Stimulated activated CD8-positive, alpha-beta memory T cell treated with anti-CD3 and anti-CD28 coated beads, Interleukin-12 subunit alpha, Interleukin-12 subunit beta, amount 100 ng/mL, for 24 hours (primary cell): Measurements from ENCODE around the gene ETV6.
"Not testable (repeated sequence)": the region's sequence is repeated elsewhere in the genome, so short reads cannot be mapped to it uniquely, and the experiment has no call there.

Experiments used
- DNase-seq: peaks from one replicate; pipeline ENCODE4 v3.0.0-alpha.2; 2020; ENCODE audit errors: extremely low read depth

The ETV6 gene

GRCh38 chr12:11884706-11885105 is 235.2 kb downstream of the ETV6 start:
- no peak for DNase-seq

DNA sequence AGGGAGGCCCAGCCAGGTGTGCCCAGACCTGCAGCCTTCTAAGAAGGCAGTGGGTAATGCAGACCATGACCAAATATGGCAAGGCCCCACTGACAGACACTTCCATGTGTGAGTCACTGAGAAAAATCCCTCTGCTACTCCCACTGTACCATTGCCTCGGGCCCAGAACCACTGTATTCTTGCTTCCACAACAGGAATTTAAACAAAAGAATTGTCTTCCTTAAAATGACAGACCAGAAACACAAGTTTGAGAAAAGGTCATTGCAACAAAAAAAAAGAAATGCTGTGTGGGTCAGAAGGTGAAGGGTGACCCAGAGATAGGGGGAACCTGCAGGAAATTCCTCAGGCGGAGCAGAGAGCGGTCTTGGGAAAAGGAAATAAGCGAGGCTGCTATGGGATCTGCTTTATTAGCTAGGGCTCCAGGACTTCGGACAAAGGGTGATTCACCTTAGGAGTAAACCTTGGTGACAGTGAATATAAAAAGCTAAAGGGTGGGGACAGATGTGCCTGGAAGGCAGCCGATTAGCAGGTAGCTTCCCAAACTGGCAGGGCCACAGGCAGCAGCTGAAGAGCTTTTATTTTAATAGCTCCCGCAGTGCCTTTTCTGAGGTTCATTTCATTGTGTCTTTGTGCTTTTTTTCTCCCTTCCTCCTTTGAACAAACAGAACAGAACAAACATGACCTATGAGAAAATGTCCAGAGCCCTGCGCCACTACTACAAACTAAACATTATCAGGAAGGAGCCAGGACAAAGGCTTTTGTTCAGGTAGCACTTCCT is 236.0 kb downstream of the ETV6 start:
- no peak for DNase-seq

- DNase-seq, result no peak
Measured at GRCh38 chr12:11886339-11886738, 236.9 kb downstream of the ETV6 start.

DNA sequence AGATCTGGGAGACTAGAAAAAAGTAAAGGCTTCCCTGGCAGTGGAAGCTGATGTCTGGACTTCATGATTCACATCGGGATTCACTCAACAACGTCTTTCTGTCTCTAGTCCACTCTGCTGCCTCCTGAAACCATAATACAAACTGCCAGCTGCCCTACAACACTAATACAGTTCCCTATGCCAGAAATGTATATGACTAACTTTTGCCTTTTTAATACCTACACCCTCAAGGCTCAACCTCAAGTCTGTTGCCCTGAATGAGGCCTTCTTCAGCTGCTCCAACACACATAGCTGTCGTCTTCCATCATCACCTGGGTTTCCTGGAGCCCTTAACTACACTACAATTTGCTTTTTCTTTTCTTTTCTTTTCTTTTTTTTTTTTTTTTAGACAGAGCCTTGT is 238.6 kb downstream of the ETV6 start:
- DNase-seq, result no peak

DNA sequence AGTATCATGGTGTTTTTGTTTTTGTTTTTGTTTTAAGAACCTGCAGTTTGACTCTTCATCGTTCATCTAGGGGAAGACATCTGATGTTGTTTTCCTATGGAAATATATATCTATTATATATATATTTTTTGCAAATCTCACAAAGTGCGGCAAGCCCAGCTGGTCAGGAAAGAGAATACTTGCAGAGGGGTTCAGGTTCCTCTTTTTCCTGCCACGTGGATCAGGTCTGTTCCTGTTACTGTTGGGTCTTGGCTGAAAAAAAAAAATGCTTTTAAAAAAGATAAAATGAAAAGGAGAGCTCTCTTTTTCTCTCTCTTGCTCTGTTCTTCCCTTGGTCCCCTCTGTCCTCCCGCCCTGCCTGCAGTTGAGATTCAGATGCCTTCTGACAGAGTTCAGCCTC is 241.9 kb downstream of the ETV6 start:
- DNase-seq, result no peak

GRCh38 chr12:11891754-11892386 is 242.4 kb downstream of the ETV6 start:
- DNase-seq, result no peak

DNA sequence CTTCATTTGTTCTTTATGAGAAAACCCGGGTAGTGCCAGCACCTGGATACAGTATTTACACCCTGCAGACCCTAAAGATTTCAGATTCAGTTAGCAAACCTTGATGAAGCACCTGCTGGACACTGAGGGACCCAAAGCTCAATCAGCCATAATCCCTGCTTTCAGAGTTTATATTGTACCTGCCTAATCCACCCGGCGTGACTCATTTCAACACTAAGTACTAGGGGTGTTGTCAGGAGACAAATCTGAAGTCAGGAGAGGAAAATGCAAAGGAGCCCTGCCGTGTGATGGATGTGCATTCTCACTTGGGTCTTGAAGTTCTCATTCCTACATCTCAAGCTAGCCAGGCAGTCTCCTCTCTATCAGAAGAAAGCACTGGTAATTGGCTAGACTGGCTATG is 244.5 kb downstream of the ETV6 start:
- no peak for DNase-seq

GRCh38 chr12:11894890-11895289 is 245.4 kb downstream of the ETV6 start:
- DNase-seq, result no peak

DNA sequence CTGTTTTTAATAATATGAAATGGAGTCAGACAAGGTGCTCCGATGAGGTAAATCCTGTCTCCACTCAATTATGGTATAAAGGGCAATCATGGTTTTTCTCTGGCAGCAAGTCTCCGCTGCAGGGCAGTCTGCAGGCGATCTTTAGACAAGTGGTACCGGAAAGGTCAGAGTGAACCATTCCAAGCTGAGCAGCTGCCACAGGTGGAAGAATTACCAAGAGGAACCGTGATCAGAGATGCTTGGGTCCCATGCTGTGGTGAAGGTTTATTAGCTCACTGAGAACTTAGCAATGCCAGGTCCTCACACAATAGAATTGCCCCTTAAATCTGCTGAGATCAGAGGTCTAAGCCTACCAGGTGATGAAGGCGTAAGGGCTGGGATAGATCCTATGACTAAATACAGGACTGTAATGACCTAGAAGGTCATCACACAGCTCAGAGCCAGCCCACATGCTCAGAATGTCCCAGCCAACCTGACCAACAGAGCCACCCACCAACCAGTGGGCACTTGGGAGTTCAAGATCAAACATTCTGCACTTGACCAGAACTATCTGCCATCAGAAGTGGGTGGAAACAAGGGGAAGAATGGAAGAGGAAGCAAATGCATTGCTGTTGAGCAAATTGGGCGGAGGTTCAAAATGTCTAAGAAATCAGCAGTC is 246.1 kb downstream of the ETV6 start:
- DNase-seq, result no peak

GRCh38 chr12:11896417-11896929 is 247.0 kb downstream of the ETV6 start:
- DNase-seq, result no peak

DNA sequence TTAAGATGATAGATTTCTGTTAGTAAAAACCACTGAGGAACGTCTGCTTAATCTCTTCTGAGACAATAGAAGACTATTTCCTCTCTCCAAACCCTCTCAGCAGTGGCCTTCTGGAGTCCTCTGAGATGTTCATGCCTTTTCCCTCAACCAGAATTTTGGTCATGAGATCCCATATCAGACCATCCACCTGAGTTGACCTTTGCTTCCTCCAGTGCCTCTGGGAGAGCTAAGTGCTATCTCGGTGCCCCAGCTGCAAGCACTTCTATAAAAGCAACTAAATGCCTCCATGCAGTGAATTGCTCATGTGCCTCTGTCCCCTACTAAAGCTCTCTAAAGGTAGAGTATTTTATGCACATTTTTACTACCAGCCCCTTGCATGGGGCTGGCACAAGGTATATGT is 248.4 kb downstream of the ETV6 start:
- no peak for DNase-seq

DNA sequence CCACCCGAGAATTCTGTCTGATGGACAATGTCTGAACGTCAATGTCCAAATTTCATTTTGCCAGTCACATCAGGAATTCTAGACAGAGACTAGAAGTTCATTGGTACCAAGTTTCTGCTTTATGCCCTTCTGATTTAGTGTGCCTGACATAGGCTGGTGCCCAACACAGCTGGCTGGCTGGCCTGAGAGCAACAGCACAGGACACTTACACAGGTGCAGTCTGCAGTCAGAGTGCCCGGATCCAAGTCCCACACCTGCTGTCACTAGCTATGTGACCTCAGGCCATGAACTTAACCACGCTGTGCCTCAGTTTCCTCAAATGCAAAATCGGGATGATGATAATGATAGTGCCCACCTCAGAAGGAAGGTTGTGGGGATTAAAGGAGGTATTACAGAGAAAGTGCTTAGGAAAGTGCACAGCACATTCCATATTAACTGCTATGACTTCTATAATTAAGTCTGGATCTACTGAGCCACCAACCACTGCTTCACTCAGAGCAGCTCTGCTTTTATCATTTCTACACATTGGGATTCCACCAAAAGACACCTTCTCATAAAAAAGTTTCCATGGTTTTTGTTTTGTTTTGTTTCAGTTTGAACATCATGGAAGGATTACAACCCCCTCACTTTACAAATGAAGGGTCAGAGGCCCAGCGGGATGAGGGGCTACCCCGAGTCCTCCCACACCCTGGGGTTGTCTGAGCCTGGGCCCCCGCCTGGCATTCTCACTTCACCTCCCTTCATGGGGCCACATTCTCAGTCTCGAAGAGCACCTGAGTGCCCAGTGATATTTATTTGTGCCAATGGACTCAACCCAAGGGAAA is 252.4 kb downstream of the ETV6 start:
- peak; percentile 17 for DNase-seq

- DNase-seq, result no peak
Measured at GRCh38 chr12:11902525-11902875, 253.0 kb downstream of the ETV6 start.

DNA sequence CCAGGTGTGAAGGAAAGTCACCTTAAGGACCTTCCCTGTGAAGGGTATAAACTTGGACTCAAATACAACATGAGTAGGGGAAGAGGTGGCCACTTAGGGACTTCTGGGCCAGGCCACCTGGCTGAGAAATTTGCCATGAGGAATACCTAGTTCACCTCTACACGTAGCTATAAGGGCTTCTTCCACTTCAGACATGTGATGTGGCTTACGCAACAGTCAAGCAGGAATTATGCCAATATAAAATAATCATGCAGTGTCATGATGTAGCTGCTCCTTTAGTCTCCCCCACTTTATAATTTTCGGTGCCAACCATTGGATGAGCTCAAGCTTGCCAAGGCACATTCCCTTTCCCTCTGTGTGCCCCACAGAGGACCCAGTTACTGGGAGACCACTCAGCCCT is 254.7 kb downstream of the ETV6 start:
- DNase-seq, result no peak

GRCh38 chr12:11905534-11905933 is 256.1 kb downstream of the ETV6 start:
- DNase-seq, result no peak

DNA sequence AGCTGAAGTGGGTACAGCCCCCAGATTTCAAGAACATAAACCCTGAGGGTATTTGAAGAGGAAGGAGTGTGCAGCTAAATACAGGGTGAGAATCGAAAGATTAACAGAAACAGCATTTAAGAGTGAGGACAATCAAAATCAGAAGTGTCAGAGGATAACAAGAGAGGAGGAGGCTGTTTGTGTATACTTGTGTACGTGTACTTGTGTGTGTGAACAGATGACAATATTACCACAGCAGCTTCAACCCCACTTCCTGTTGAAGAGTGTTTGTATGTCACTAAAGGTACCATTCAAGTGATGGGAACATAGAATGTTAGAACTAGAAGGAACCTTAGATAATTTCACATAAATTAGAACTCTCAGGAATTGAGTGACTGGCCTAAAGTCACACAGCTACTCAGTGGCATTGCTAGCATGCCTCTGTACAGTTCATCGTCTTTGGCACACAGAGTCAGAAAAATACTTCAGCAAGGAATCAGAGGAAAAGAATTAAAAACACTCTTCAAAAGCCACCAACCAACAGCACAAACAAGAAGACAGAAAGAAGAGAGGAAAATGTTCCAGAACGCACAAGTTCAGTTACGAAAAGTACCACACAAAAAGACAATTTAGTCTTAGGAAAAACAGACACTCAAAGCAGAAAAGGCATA is 256.9 kb downstream of the ETV6 start:
- no peak for DNase-seq

GRCh38 chr12:11907625-11908024 is 258.2 kb downstream of the ETV6 start:
- DNase-seq, result no peak

DNA sequence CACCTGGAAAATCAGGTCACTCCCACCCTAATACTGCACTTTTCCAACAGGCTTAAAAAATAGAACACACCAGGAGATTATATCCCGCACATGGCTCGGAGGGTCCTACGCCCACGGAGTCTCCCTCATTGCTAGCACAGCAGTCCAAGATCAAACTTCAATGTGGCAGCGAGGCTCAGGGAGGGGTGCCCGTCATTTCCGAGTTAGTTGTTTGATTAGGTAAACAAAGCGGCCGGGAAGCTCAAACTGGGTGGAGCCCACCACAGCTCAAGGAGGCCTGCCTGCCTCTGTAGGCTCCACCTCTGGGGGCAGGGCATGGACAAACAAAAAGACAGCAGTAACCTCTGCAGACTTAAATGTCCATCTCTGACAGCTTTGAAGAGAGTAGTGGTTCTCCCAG is 259.9 kb downstream of the ETV6 start:
- DNase-seq, result not testable (repeated sequence)

- no peak for DNase-seq
Measured at GRCh38 chr12:11916113-11916512, 266.6 kb downstream of the ETV6 start.

- DNase-seq, result no peak
Measured at GRCh38 chr12:11916771-11917170, 267.3 kb downstream of the ETV6 start.

DNA sequence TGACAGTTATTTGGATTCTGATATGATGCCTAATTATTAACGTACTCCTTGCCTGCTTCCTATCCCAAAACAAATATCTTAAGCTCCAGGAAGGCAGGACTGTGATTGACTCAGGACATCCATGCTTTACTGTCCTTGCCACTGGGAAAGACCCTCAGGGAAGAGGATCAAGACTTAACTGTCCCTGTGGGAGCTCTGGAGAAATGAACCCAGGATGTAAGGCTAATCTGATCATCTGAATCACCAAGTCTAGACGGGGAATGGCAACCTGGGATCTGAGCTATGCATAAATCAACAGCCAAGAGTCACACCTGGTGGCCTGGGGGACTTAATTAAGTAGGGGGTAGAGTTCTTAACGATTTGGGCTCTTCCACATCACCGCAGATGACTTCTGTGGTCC is 268.0 kb downstream of the ETV6 start:
- no peak for DNase-seq

DNA sequence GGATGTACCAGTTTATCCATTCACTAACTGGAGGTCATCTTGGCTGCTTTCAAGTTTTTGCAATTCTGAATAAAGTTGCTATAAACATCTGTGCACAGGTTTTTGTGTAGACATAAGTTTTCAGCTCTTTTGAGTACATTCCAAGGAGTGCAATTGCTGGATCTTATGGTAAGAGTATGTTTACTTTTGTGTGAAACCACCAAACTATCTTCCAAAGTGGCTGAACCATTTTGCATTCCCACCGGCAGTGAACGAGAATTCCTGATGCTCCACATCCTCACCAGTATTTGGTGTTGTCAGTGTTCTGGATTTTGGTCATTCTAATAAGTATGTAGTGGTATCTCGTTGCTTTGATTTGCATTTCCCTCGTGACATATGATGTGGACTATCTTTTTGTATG is 270.8 kb downstream of the ETV6 start:
- no peak for DNase-seq
